HCT116 (cell line): ENCODE results near the gene CCDC9B. TPM values are rescaled to one million over a fixed set of nuclear protein-coding genes. Genes with fewer than 3 reads are reported as not detected.

ENCODE experiments used
- ATAC-seq: fragments of 200-7000 bp; cut with Tn5 transposase; 2 replicates; pipeline ENCODE4 v1.9.1; 2020; ENCODE audit warnings: mild to moderate bottlenecking, moderate library complexity
- BruUV-seq: library from RNA; stranded (reverse); fragments of 400-500 nt; replicated peaks from 2 replicates; lab custom pipeline; 2021; lab: Mats Ljungman, UMichigan
- CTCF ChIA-PET: fragments of 300-600 bp; sonication (Branson Sonifier 250); formaldehyde crosslinking; loops from one replicate; lab custom pipeline; 2021; ENCODE audit warnings: antibody characterized with exemption; lab: Charles Lee
- POLR2A ChIA-PET: fragments of 300-600, 350-600 bp; sonication (Branson Sonifier 250); formaldehyde crosslinking; loops from one replicate; lab custom pipeline; 2021; ENCODE audit warnings: antibody characterized with exemption; lab: Charles Lee
- RAD21 ChIA-PET, 2 experiments: fragments of 300-600 bp; sonication (Branson Sonifier 250); formaldehyde crosslinking; loops; one replicate each; lab custom pipeline; 2023; ENCODE audit warnings: low total read pairs in 2 of 2; ENCODE audit not compliant: uncharacterized antibody in 2 of 2, unreplicated experiment in 2 of 2, low non-redundant PET in 1 of 2; lab: Charles Lee
- DNase-seq: peaks from one replicate; pipeline ENCODE4 v3.0.0-alpha.2; 2010; ENCODE audit warnings: low read depth, low spot score
- H2AFZ ChIP-seq: fragments of 200-600 bp; shearing (Covaris generic), sonication (generic); 2 replicates; pipeline ENCODE4 v1.6.1; 2017; ENCODE audit warnings: low read depth, mixed run types, mixed read lengths, antibody characterized with exemption, low read length; ENCODE audit not compliant: poor library complexity, severe bottlenecking
- H3K27ac ChIP-seq: 2 replicates; pipeline ENCODE4 v1.5.1; 2012; ENCODE audit warnings: low read depth, low read length
- H3K27me3 ChIP-seq: fragments of 200-600 bp; sonication (generic); 2 replicates; pipeline ENCODE4 v1.6.1; 2016; ENCODE audit warnings: mixed run types, low read length, mixed read lengths; ENCODE audit not compliant: insufficient read depth
- H3K36me3 ChIP-seq, 2 experiments: fragments of 200-500 bp in 1 of 2; fragments of 200-600 bp in 1 of 2; sonication (Bioruptor generic) in 1 of 2; sonication (generic) in 1 of 2; 2 replicates each; pipeline versions ENCODE4 v1.5.1 to v1.6.1; 2014 to 2016; ENCODE audit warnings: low read length in 2 of 2, inconsistent platforms in 1 of 2, mixed read lengths in 1 of 2, mixed run types in 1 of 2; ENCODE audit not compliant: insufficient read depth in 2 of 2, control insufficient read depth in 1 of 2
- H3K4me1 ChIP-seq, 2 experiments: fragments of 200-600 bp in 1 of 2; sonication (generic) in 1 of 2; 2 replicates each; pipeline versions ENCODE4 v1.5.1 to v1.6.1; 2012 to 2017; ENCODE audit warnings: low read length in 2 of 2, inconsistent platforms in 1 of 2, mild to moderate bottlenecking in 1 of 2, mixed read lengths in 1 of 2, mixed run types in 1 of 2, moderate library complexity in 1 of 2; ENCODE audit not compliant: insufficient read depth in 2 of 2, control insufficient read depth in 1 of 2
- H3K4me2 ChIP-seq: fragments of 200-600 bp; sonication (generic); 2 replicates; pipeline ENCODE4 v1.6.1; 2017; ENCODE audit warnings: mixed run types, low read length, mixed read lengths
- H3K4me3 ChIP-seq, 2 experiments: fragments of 200-600 bp in 1 of 2; sonication (generic) in 1 of 2; replicated peaks in 1 of 2; 2 replicates each; pipeline ENCODE4 v1.5.1; 2011 to 2016; ENCODE audit warnings: low read length in 2 of 2, control low read depth in 1 of 2, low read depth in 1 of 2, mild to moderate bottlenecking in 1 of 2, mixed read lengths in 1 of 2, mixed run types in 1 of 2
- H3K79me2 ChIP-seq: fragments of 200-600 bp; sonication (generic); 2 replicates; pipeline ENCODE4 v1.6.1; 2017; ENCODE audit warnings: mild to moderate bottlenecking, mixed run types, low read length, moderate library complexity, mixed read lengths; ENCODE audit not compliant: insufficient read depth
- H3K9ac ChIP-seq: fragments of 200-600 bp; sonication (generic); 2 replicates; pipeline ENCODE4 v1.6.1; 2016; ENCODE audit warnings: low read length, mixed read lengths
- H3K9me2 ChIP-seq: fragments of 200-600 bp; sonication (generic), shearing (Covaris generic); 2 replicates; pipeline ENCODE4 v1.6.1; 2017; ENCODE audit warnings: mixed run types, mild to moderate bottlenecking, moderate library complexity; ENCODE audit not compliant: insufficient read depth
- H3K9me3 ChIP-seq, 2 experiments: fragments of 200-500 bp in 1 of 2; fragments of 200-600 bp in 1 of 2; sonication (Bioruptor generic) in 1 of 2; sonication (generic) in 1 of 2; 2 replicates each; pipeline ENCODE4 v1.6.1; 2014 to 2017; ENCODE audit warnings: low read length in 2 of 2, mixed read lengths in 2 of 2, inconsistent platforms in 1 of 2, low read depth in 1 of 2, mild to moderate bottlenecking in 1 of 2, mixed run types in 1 of 2, moderate library complexity in 1 of 2; ENCODE audit not compliant: control insufficient read depth in 1 of 2, insufficient read depth in 1 of 2
- H4K20me1 ChIP-seq: fragments of 200-600 bp; sonication (generic), shearing (Covaris generic); 2 replicates; pipeline ENCODE4 v1.6.1; 2017; ENCODE audit warnings: mixed run types, mild to moderate bottlenecking, moderate library complexity; ENCODE audit not compliant: insufficient read depth
- CBX3 ChIP-seq: IDR thresholded peaks from 2 replicates; pipeline ENCODE4 v1.6.1; 2012; ENCODE audit warnings: low read depth
- CEBPB ChIP-seq: IDR thresholded peaks from 2 replicates; pipeline ENCODE4 v1.6.1; 2012; ENCODE audit warnings: low read depth
- EGR1 ChIP-seq: IDR thresholded peaks from 2 replicates; pipeline ENCODE4 v1.6.1; 2012; ENCODE audit warnings: low read depth
- ELF1 ChIP-seq: IDR thresholded peaks from 2 replicates; pipeline ENCODE4 v1.6.1; 2012; ENCODE audit warnings: low read depth, borderline replicate concordance
- EZH2 ChIP-seq: fragments of 200-600 bp; sonication (generic); IDR thresholded peaks from 2 replicates; pipeline ENCODE4 v1.6.1; 2017; ENCODE audit warnings: antibody characterized with exemption, mixed run types
- EZH2phosphoT487 ChIP-seq: fragments of 200-600 bp; IDR thresholded peaks from 2 replicates; pipeline ENCODE4 v1.6.1; 2018; ENCODE audit warnings: antibody characterized with exemption, borderline replicate concordance
- FOSL1 ChIP-seq: IDR thresholded peaks from 2 replicates; pipeline ENCODE4 v1.6.1; 2012; ENCODE audit warnings: low read depth
- POLR2A ChIP-seq: IDR thresholded peaks from 2 replicates; pipeline ENCODE4 v1.7.0; 2011; ENCODE audit warnings: borderline replicate concordance; ENCODE audit not compliant: insufficient read depth, insufficient read length; ENCODE audit errors: extremely low read depth
- SIN3A ChIP-seq: IDR thresholded peaks from 2 replicates; pipeline ENCODE4 v1.6.1; 2012; ENCODE audit warnings: low read depth
- SRF ChIP-seq: IDR thresholded peaks from 2 replicates; pipeline ENCODE4 v1.6.1; 2012; ENCODE audit warnings: low read depth
- TCF7L2 ChIP-seq: IDR thresholded peaks from 2 replicates; pipeline ENCODE4 v1.7.0; 2011; ENCODE audit warnings: borderline replicate concordance, inconsistent platforms; ENCODE audit not compliant: insufficient read depth, insufficient read length; ENCODE audit errors: extremely low read depth
- YY1 ChIP-seq: IDR thresholded peaks from 2 replicates; pipeline ENCODE4 v1.6.1; 2011; ENCODE audit warnings: low read length, low read depth, moderate library complexity, mild to moderate bottlenecking; ENCODE audit not compliant: insufficient replicate concordance; ENCODE audit errors: extremely low read depth
- intact Hi-C: fragments of 100-400 bp; cut with micrococcal nuclease; formaldehyde crosslinking; loops from 2 replicates; pipeline ENCODE4 v1.10.0; 2022
- total RNA-seq: library from RNA; stranded (reverse); gene quantifications from one replicate; pipeline ENCODE4 v1.2.1, GENCODE V29; 2021; ENCODE audit not compliant: unreplicated experiment
- TF ChIP-seq, protein P1 (sequence below): IDR thresholded peaks from 2 replicates; pipeline ENCODE4 v1.6.1; 2012; ENCODE audit warnings: low read depth
- TF ChIP-seq, protein P2 (sequence below): IDR thresholded peaks from 2 replicates; pipeline ENCODE4 v1.6.1; 2011; ENCODE audit warnings: mild to moderate bottlenecking, low read length, moderate library complexity; ENCODE audit not compliant: insufficient replicate concordance; ENCODE audit errors: extremely low read depth
- TF ChIP-seq, protein P3 (sequence below): IDR thresholded peaks from 2 replicates; pipeline ENCODE4 v1.6.1; 2012

The CCDC9B gene
- total RNA-seq, 1 experiment from 2014 or later = 15.6 TPM

DNA sequence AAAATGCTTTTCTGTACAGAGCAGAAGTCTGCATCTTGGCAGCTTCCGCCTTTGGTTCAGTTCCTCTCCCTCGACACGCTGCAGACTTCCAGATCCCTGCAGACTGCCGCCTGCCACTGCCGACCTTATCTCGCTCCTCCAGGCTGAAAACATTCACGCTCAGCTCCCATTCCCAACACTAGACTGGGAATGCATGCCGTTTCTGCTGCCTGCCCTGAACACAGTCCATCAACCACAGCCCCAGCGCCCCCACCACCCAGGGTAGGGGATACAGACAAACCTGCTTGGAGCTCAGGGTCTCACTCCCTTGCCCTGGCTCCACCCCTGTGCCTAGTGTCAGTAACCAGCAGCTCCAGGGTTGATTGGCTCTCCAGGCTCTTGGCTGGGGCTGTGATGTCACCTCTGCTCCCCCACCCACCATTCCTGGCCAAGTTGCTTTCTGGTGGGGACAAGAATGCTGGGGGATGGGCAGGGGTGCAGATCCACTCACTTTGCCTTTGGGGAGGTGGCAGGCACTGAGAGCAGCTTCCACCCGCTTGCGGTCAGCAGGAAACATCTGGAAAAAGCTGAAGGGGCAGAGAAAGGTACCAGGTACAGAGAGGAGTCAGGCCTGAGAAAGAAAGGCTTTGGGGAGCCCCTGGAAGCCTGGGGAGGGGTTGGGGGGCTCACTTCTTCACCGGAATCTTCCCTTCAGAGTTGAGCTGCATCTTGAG, 39.1 kb downstream of the CCDC9B start:
- Histone ChIP-seq H3K4me3 (no peak overlapping the region), H4K20me1 (no peaks in the 10 kb centered on the region), H3K79me2 (no peaks in the 10 kb centered on the region), H3K27me3 (no peaks in the 10 kb centered on the region), H3K27ac (no peak overlapping the region), H3K9ac (no peak overlapping the region), H3K9me3 (no peaks in the 10 kb centered on the region), H2AFZ (no peak overlapping the region), H3K4me2 (no peak overlapping the region), H3K4me1 (peaks cover under 1 to 3% of the 10 kb centered on the region in 2 experiments; a peak in 2 of 4 replicates), H3K36me3 (no peaks in the 10 kb centered on the region), H3K9me2 (no peaks in the 10 kb centered on the region)
- ChIA-PET CTCF (interaction anchor here (1.3 to 1.5 kb wide), 2 partner anchors 13 to 27 kb away, joined by 3 to 6 read pairs; no protein-coding TSS in a partner anchor), POLR2A (no interaction called here), RAD21 (no interaction called here)
- intact Hi-C loops = no loop called here
- BruUV-seq = no TSS peak
- TF ChIP-seq SIN3A = no peak
- TF ChIP-seq, protein P1, sequence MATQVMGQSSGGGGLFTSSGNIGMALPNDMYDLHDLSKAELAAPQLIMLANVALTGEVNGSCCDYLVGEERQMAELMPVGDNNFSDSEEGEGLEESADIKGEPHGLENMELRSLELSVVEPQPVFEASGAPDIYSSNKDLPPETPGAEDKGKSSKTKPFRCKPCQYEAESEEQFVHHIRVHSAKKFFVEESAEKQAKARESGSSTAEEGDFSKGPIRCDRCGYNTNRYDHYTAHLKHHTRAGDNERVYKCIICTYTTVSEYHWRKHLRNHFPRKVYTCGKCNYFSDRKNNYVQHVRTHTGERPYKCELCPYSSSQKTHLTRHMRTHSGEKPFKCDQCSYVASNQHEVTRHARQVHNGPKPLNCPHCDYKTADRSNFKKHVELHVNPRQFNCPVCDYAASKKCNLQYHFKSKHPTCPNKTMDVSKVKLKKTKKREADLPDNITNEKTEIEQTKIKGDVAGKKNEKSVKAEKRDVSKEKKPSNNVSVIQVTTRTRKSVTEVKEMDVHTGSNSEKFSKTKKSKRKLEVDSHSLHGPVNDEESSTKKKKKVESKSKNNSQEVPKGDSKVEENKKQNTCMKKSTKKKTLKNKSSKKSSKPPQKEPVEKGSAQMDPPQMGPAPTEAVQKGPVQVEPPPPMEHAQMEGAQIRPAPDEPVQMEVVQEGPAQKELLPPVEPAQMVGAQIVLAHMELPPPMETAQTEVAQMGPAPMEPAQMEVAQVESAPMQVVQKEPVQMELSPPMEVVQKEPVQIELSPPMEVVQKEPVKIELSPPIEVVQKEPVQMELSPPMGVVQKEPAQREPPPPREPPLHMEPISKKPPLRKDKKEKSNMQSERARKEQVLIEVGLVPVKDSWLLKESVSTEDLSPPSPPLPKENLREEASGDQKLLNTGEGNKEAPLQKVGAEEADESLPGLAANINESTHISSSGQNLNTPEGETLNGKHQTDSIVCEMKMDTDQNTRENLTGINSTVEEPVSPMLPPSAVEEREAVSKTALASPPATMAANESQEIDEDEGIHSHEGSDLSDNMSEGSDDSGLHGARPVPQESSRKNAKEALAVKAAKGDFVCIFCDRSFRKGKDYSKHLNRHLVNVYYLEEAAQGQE = no peak
- no peak for TF ChIP-seq ELF1
- ATAC-seq = no peak
- no peak for DNase-seq

DNA sequence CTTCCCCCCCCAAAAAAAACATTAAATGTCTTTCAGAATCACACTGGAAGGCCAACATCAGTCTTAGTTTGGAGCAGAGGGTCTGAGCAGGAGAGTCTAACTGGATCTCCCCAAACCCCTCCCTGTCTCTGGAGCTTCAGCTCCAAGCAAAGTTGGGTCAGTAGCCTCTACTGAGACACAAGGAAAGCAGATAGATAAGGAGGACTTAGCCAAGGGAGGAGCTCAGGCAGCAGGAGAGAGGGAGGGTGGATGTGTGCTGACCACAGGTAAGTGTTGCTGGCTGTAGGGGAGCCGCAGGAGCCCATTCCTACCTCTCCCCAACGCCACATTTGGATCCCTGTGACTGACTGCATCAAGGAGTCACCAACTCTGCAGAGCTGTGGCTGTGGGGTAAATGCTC, 40.0 kb downstream of the CCDC9B start:
- H4K20me1 ChIP-seq = no peaks in the 10 kb centered on the region
- H3K4me2 ChIP-seq = no peak overlapping the region
- H2AFZ ChIP-seq = no peak overlapping the region
- H3K4me3 ChIP-seq = no peak overlapping the region
- H3K79me2 ChIP-seq = no peaks in the 10 kb centered on the region
- intact Hi-C loops = no loop called here
- peaks cover 4 to 5% of the 10 kb centered on the region in 2 experiments; a peak in 2 of 4 replicates for H3K4me1 ChIP-seq
- H3K36me3 ChIP-seq = no peaks in the 10 kb centered on the region
- ChIA-PET RAD21 (no interaction called here), CTCF (interaction anchor here (1.3 to 1.5 kb wide), 2 partner anchors 12 to 26 kb away, joined by 3 to 6 read pairs; no protein-coding TSS in a partner anchor), POLR2A (no interaction called here)
- H3K27me3 ChIP-seq = no peaks in the 10 kb centered on the region
- no peaks in the 10 kb centered on the region for H3K9me3 ChIP-seq
- no peak for DNase-seq
- H3K9me2 ChIP-seq = no peaks in the 10 kb centered on the region
- no TSS peak for BruUV-seq
- ATAC-seq = no peak
- no peak overlapping the region for H3K27ac ChIP-seq
- H3K9ac ChIP-seq = no peak overlapping the region
- no peak for TF ChIP-seq CBX3
- TF ChIP-seq CEBPB = no peak
- no peak for TF ChIP-seq EZH2phosphoT487
- TF ChIP-seq EZH2 = no peak
- TF ChIP-seq YY1 = no peak
- no peak for TF ChIP-seq SRF
- TF ChIP-seq POLR2A = no peak
- TF ChIP-seq, protein P2, sequence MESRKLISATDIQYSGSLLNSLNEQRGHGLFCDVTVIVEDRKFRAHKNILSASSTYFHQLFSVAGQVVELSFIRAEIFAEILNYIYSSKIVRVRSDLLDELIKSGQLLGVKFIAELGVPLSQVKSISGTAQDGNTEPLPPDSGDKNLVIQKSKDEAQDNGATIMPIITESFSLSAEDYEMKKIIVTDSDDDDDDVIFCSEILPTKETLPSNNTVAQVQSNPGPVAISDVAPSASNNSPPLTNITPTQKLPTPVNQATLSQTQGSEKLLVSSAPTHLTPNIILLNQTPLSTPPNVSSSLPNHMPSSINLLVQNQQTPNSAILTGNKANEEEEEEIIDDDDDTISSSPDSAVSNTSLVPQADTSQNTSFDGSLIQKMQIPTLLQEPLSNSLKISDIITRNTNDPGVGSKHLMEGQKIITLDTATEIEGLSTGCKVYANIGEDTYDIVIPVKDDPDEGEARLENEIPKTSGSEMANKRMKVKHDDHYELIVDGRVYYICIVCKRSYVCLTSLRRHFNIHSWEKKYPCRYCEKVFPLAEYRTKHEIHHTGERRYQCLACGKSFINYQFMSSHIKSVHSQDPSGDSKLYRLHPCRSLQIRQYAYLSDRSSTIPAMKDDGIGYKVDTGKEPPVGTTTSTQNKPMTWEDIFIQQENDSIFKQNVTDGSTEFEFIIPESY = no peak
- TF ChIP-seq, protein P3, sequence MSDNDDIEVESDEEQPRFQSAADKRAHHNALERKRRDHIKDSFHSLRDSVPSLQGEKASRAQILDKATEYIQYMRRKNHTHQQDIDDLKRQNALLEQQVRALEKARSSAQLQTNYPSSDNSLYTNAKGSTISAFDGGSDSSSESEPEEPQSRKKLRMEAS = no peak
- no peak for TF ChIP-seq EGR1
- no peak for TF ChIP-seq TCF7L2
- TF ChIP-seq FOSL1 = no peak
